Measurements from ENCODE around the gene PRAMEF33. TPM values are rescaled to one million over a fixed set of nuclear protein-coding genes. Genes with fewer than 3 reads are reported as not detected.
"Not testable (repeated sequence)": the region's sequence is repeated elsewhere in the genome, so short reads cannot be mapped to it uniquely, and the experiment has no call there.

Gene PRAMEF33
- total and polyA plus RNA-seq, 2 donors (not counting 1 experiment from before 2014, with no cell fraction given) = not detected

GRCh38 chr1:13356774-13357173, 53.4 kb downstream of the PRAMEF33 start:
- H3K4me3 ChIP-seq (ENCODE audit: control extremely low read depth in 1 of 5, extremely low read depth in 1 of 5, insufficient read depth in 1 of 5, low read depth in 2 of 5, low read length in 4 of 5); H3K27me3 Mint-ChIP-seq; H3K9me3 ChIP-seq (ENCODE audit: control extremely low read depth in 1 of 3, control insufficient read depth in 2 of 3, insufficient read depth in 1 of 3, low read length in 2 of 3); CTCF ChIA-PET; H3K4me2 ChIP-seq (replicated peaks; ENCODE audit: low read depth, low read length, poor library complexity, severe bottlenecking); H3K79me2 ChIP-seq (ENCODE audit: control insufficient read depth, insufficient read depth, low read length); intact Hi-C loops (cut with micrococcal nuclease); H3K27ac Mint-ChIP-seq; H2AFZ ChIP-seq (ENCODE audit: insufficient read depth, low read depth, low read length, poor library complexity, severe bottlenecking); H3K9ac ChIP-seq (ENCODE audit: low read length); POLR2A ChIA-PET; H4K20me1 ChIP-seq (ENCODE audit: control insufficient read depth, insufficient read depth, low read length, poor library complexity, severe bottlenecking); ATAC-seq (ENCODE audit: low read depth); H3K27me3 ChIP-seq (replicated peaks in 1 of 4; ENCODE audit: control extremely low read depth in 1 of 4, control insufficient read depth in 3 of 4, insufficient read depth in 4 of 4, low read length in 3 of 4); H3K27ac ChIP-seq (ENCODE audit: low read length in 2 of 2); H3K9me3 Mint-ChIP-seq (ENCODE audit: insufficient read depth); H3K36me3 ChIP-seq (replicated peaks in 1 of 2; ENCODE audit: control extremely low read depth in 1 of 2, control insufficient read depth in 1 of 2, extremely low read depth in 1 of 2, insufficient read depth in 2 of 2, low read length in 1 of 2); H3K4me1 Mint-ChIP-seq; H3K4me1 ChIP-seq (ENCODE audit: control insufficient read depth in 2 of 2, insufficient read depth in 2 of 2, low read length in 2 of 2); H3K4me3 Mint-ChIP-seq: not testable (repeated sequence)
- peak; percentile 64 for DNase-seq
- TF ChIP-seq, protein P1, sequence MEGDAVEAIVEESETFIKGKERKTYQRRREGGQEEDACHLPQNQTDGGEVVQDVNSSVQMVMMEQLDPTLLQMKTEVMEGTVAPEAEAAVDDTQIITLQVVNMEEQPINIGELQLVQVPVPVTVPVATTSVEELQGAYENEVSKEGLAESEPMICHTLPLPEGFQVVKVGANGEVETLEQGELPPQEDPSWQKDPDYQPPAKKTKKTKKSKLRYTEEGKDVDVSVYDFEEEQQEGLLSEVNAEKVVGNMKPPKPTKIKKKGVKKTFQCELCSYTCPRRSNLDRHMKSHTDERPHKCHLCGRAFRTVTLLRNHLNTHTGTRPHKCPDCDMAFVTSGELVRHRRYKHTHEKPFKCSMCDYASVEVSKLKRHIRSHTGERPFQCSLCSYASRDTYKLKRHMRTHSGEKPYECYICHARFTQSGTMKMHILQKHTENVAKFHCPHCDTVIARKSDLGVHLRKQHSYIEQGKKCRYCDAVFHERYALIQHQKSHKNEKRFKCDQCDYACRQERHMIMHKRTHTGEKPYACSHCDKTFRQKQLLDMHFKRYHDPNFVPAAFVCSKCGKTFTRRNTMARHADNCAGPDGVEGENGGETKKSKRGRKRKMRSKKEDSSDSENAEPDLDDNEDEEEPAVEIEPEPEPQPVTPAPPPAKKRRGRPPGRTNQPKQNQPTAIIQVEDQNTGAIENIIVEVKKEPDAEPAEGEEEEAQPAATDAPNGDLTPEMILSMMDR (IDR thresholded peaks at IDR 0.05) = peak; percentile 74
- 0% methylated on average over 5 of the region's 5 CpGs for WGBS (ENCODE audit: insufficient coverage)

Small RNAs within 50 kb of the gene (small RNA-seq; reads per million reads assigned to genes)
- not detected for gene RNU6-771P (ENCODE audit: insufficient read length, low read depth, low replicate concordance)

Other genes starting within 250 kb of the PRAMEF33 start
- gene PRAMEF27, start 247.0 kb upstream of the PRAMEF33 start, total RNA-seq = not detected in 2 replicates
- not detected in 2 replicates for gene PRAMEF27, start 247.0 kb upstream of the PRAMEF33 start, polyA plus RNA-seq
- not detected in 2 replicates for gene HNRNPCL3, start 242.8 kb upstream of the PRAMEF33 start, total RNA-seq
- not detected in 2 replicates for gene HNRNPCL3, start 242.8 kb upstream of the PRAMEF33 start, polyA plus RNA-seq
- gene PRAMEF25, start 232.8 kb upstream of the PRAMEF33 start, total RNA-seq = not detected in 2 replicates
- not detected in 2 replicates for gene PRAMEF25, start 232.8 kb upstream of the PRAMEF33 start, polyA plus RNA-seq
- gene HNRNPCL2, start 186.7 kb upstream of the PRAMEF33 start, total RNA-seq = not detected in 2 replicates
- not detected in 2 replicates for gene HNRNPCL2, start 186.7 kb upstream of the PRAMEF33 start, polyA plus RNA-seq
- gene PRAMEF26, start 147.5 kb upstream of the PRAMEF33 start, total RNA-seq = not detected in 2 replicates
- not detected in 2 replicates for gene PRAMEF26, start 147.5 kb upstream of the PRAMEF33 start, polyA plus RNA-seq
- not detected in 2 replicates for gene HNRNPCL4, start 137.9 kb upstream of the PRAMEF33 start, total RNA-seq
- gene HNRNPCL4, start 137.9 kb upstream of the PRAMEF33 start, polyA plus RNA-seq = not detected in 2 replicates
- not detected in 2 replicates for gene PRAMEF9, start 131.7 kb upstream of the PRAMEF33 start, total RNA-seq
- gene PRAMEF9, start 131.7 kb upstream of the PRAMEF33 start, polyA plus RNA-seq = not detected in 2 replicates
- not detected in 2 replicates for gene PRAMEF13, start 102.1 kb upstream of the PRAMEF33 start, total RNA-seq
- gene PRAMEF13, start 102.1 kb upstream of the PRAMEF33 start, polyA plus RNA-seq = not detected in 2 replicates
- gene PRAMEF18, start 77.4 kb upstream of the PRAMEF33 start, total RNA-seq = not detected in 2 replicates
- not detected in 2 replicates for gene PRAMEF18, start 77.4 kb upstream of the PRAMEF33 start, polyA plus RNA-seq
- not detected in 2 replicates for gene PRAMEF5, start 49.3 kb upstream of the PRAMEF33 start, total RNA-seq
- not detected in 2 replicates for gene PRAMEF5, start 49.3 kb upstream of the PRAMEF33 start, polyA plus RNA-seq
- gene PRAMEF8, start 18.4 kb upstream of the PRAMEF33 start, total RNA-seq = not detected in 2 replicates
- not detected in 2 replicates for gene PRAMEF8, start 18.4 kb upstream of the PRAMEF33 start, polyA plus RNA-seq
- not detected in 2 replicates for gene PRAMEF15, start 12.0 kb downstream of the PRAMEF33 start, total RNA-seq
- not detected in 2 replicates for gene PRAMEF15, start 12.0 kb downstream of the PRAMEF33 start, polyA plus RNA-seq
- not detected in 2 replicates for gene PRAMEF14, start 43.6 kb downstream of the PRAMEF33 start, total RNA-seq
- not detected in 2 replicates for gene PRAMEF14, start 43.6 kb downstream of the PRAMEF33 start, polyA plus RNA-seq
- gene PRAMEF19, start 68.4 kb downstream of the PRAMEF33 start, total RNA-seq = not detected in 2 replicates
- gene PRAMEF19, start 68.4 kb downstream of the PRAMEF33 start, polyA plus RNA-seq = not detected in 2 replicates
- not detected in 2 replicates for gene PRAMEF17, start 86.1 kb downstream of the PRAMEF33 start, total RNA-seq
- gene PRAMEF17, start 86.1 kb downstream of the PRAMEF33 start, polyA plus RNA-seq = not detected in 2 replicates
- gene PRAMEF20, start 106.9 kb downstream of the PRAMEF33 start, total RNA-seq = not detected in 2 replicates
- not detected in 2 replicates for gene PRAMEF20, start 106.9 kb downstream of the PRAMEF33 start, polyA plus RNA-seq
- not detected in 2 replicates for gene LRRC38, start 210.5 kb downstream of the PRAMEF33 start, total RNA-seq
- gene LRRC38, start 210.5 kb downstream of the PRAMEF33 start, polyA plus RNA-seq = not detected in 2 replicates